Large intestine (tissue), 3 donors: Measurements from ENCODE around the gene RIT2. TPM values are rescaled to one million over a fixed set of nuclear protein-coding genes. Genes with fewer than 3 reads are reported as not detected.

Experiments
- DNase-seq, 2 donors: peaks; one replicate each; pipeline versions ENCODE4 v3.0.0 to v3.0.0-alpha.2; 2013
- H3K27ac ChIP-seq: one replicate; pipeline ENCODE4 v1.5.1; 2013; ENCODE audit warnings: low read length
- H3K27me3 ChIP-seq: 2 replicates; pipeline ENCODE4 v1.6.1; 2013; ENCODE audit warnings: low read length; ENCODE audit not compliant: control insufficient read depth, insufficient read depth
- H3K36me3 ChIP-seq: 2 replicates; pipeline ENCODE4 v1.6.1; 2013; ENCODE audit warnings: low read length; ENCODE audit not compliant: control insufficient read depth, insufficient read depth
- H3K4me1 ChIP-seq: one replicate; pipeline ENCODE4 v1.6.1; 2013; ENCODE audit warnings: low read length; ENCODE audit not compliant: control insufficient read depth, insufficient read depth
- H3K4me3 ChIP-seq: one replicate; pipeline ENCODE4 v1.5.1; 2013; ENCODE audit warnings: low read length
- H3K9me3 ChIP-seq: one replicate; pipeline ENCODE4 v1.6.1; 2013; ENCODE audit warnings: mild to moderate bottlenecking, low read depth, low read length, moderate library complexity; ENCODE audit not compliant: control insufficient read depth
- WGBS: methylation state at CpG from one replicate; pipeline ENCODE4 v1.1.5; 2013; ENCODE audit warnings: low lambda C conversion rate; ENCODE audit not compliant: insufficient coverage; 5-methylcytosine and 5-hydroxymethylcytosine counted together
- polyA plus RNA-seq: library from polyadenylated mRNA; unstranded; fragments of 120-200 nt; gene quantifications from one replicate; pipeline ENCODE4 v1.2.1, GENCODE V29; 2013

RIT2 gene
- polyA plus RNA-seq, 1 donor, result 1.9 TPM

- DNase-seq, result no peak
- Histone ChIP-seq H3K4me3 (no peak overlapping the region), H3K36me3 (no peaks in the 10 kb centered on the region), H3K9me3 (no peaks in the 10 kb centered on the region), H3K27ac (no peak overlapping the region), H3K27me3 (no peaks in the 10 kb centered on the region), H3K4me1 (no peaks in the 10 kb centered on the region)
- no CpG with 5 or more reads among the region's 4 CpGs for WGBS
These were observed 336.9 kb downstream of the RIT2 start for GRCh38 chr18:42778445-42779042.

- Histone ChIP-seq H3K4me3 (no peak overlapping the region), H3K27ac (no peak overlapping the region)
- DNase-seq, result no peak
These were observed 337.5 kb downstream of the RIT2 start for GRCh38 chr18:42778024-42778423.

GRCh38 chr18:42773870-42774269, 341.6 kb downstream of the RIT2 start:
- DNase-seq, result no peak
- Histone ChIP-seq H3K36me3 (no peaks in the 10 kb centered on the region), H3K27ac (no peak overlapping the region), H3K4me1 (no peaks in the 10 kb centered on the region), H3K9me3 (no peaks in the 10 kb centered on the region), H3K27me3 (no peaks in the 10 kb centered on the region), H3K4me3 (no peak overlapping the region)
- 0% methylated on average over 1 of the region's 1 CpG for WGBS

More at GRCh38 chr18:42778024-42778423, 337.5 kb downstream of the RIT2 start:
- Histone ChIP-seq H3K4me1 (no peaks in the 10 kb centered on the region), H3K27me3 (no peaks in the 10 kb centered on the region), H3K9me3 (no peaks in the 10 kb centered on the region), H3K36me3 (no peaks in the 10 kb centered on the region)

GRCh38 chr18:42771936-42772335, 343.5 kb downstream of the RIT2 start:
- H3K36me3 ChIP-seq, result no peaks in the 10 kb centered on the region
- H3K27ac ChIP-seq, result no peak overlapping the region
- no peaks in the 10 kb centered on the region for H3K9me3 ChIP-seq
- H3K4me1 ChIP-seq, result no peaks in the 10 kb centered on the region
- no peak for DNase-seq
- no peaks in the 10 kb centered on the region for H3K27me3 ChIP-seq
- H3K4me3 ChIP-seq, result no peak overlapping the region

GRCh38 chr18:42765302-42765701, 350.2 kb downstream of the RIT2 start:
- no peaks in the 10 kb centered on the region for H3K4me1 ChIP-seq
- no peak overlapping the region for H3K27ac ChIP-seq
- DNase-seq, result no peak
- H3K4me3 ChIP-seq, result no peak overlapping the region
- no peaks in the 10 kb centered on the region for H3K9me3 ChIP-seq
- WGBS, result no CpG with 5 or more reads among the region's 2 CpGs
- no peaks in the 10 kb centered on the region for H3K27me3 ChIP-seq
- H3K36me3 ChIP-seq, result no peaks in the 10 kb centered on the region

- Histone ChIP-seq H3K27me3 (no peaks in the 10 kb centered on the region), H3K36me3 (no peaks in the 10 kb centered on the region), H3K27ac (no peak overlapping the region), H3K9me3 (no peaks in the 10 kb centered on the region), H3K4me1 (no peaks in the 10 kb centered on the region), H3K4me3 (no peak overlapping the region)
- WGBS, result 60% methylated on average over 1 of the region's 1 CpG
- no peak for DNase-seq
These were observed 355.2 kb downstream of the RIT2 start for GRCh38 chr18:42760290-42760689.

GRCh38 chr18:42758852-42759251, 356.6 kb downstream of the RIT2 start:
- Histone ChIP-seq H3K4me1 (no peaks in the 10 kb centered on the region), H3K27me3 (no peaks in the 10 kb centered on the region), H3K27ac (no peak overlapping the region), H3K9me3 (no peaks in the 10 kb centered on the region), H3K4me3 (no peak overlapping the region), H3K36me3 (no peaks in the 10 kb centered on the region)
- DNase-seq, result no peak
- no CpG with 5 or more reads among the region's 2 CpGs for WGBS

- Histone ChIP-seq H3K4me1 (no peaks in the 10 kb centered on the region), H3K27ac (no peak overlapping the region), H3K27me3 (no peaks in the 10 kb centered on the region), H3K9me3 (no peaks in the 10 kb centered on the region), H3K4me3 (no peak overlapping the region), H3K36me3 (no peaks in the 10 kb centered on the region)
- no peak for DNase-seq
- WGBS, result 74% methylated on average over 3 of the region's 3 CpGs
These were observed 359.3 kb downstream of the RIT2 start for GRCh38 chr18:42756214-42756613.

- H3K4me3 ChIP-seq, result no peak overlapping the region
- H3K27ac ChIP-seq, result no peak overlapping the region
- H3K36me3 ChIP-seq, result no peaks in the 10 kb centered on the region
- no peaks in the 10 kb centered on the region for H3K9me3 ChIP-seq
- no peaks in the 10 kb centered on the region for H3K27me3 ChIP-seq
- DNase-seq, result no peak
- no CpG with 5 or more reads among the region's 4 CpGs for WGBS
- no peaks in the 10 kb centered on the region for H3K4me1 ChIP-seq
These were observed 362.6 kb downstream of the RIT2 start for GRCh38 chr18:42752916-42753315.

GRCh38 chr18:42746794-42747193, 368.7 kb downstream of the RIT2 start:
- Histone ChIP-seq H3K36me3 (no peaks in the 10 kb centered on the region), H3K4me3 (no peak overlapping the region), H3K9me3 (no peaks in the 10 kb centered on the region), H3K27ac (no peak overlapping the region), H3K4me1 (no peaks in the 10 kb centered on the region), H3K27me3 (no peaks in the 10 kb centered on the region)
- no CpG with 5 or more reads among the region's 1 CpG for WGBS
- DNase-seq, result no peak

- Histone ChIP-seq H3K27ac (no peak overlapping the region), H3K27me3 (no peaks in the 10 kb centered on the region), H3K4me1 (no peaks in the 10 kb centered on the region), H3K36me3 (no peaks in the 10 kb centered on the region), H3K9me3 (no peaks in the 10 kb centered on the region), H3K4me3 (no peak overlapping the region)
- no peak for DNase-seq
These were observed 369.6 kb downstream of the RIT2 start for GRCh38 chr18:42745931-42746330.
